ENCODE data around the gene PACSIN2. TPM values are rescaled to one million over a fixed set of nuclear protein-coding genes. Genes with fewer than 3 reads are reported as not detected.
A peak's percentile ranks its signal among the peaks of the same experiment; 100 is the strongest.
"Not testable (repeated sequence)": the region's sequence is repeated elsewhere in the genome, so short reads cannot be mapped to it uniquely, and the experiment has no call there.

The PACSIN2 gene
- polyA plus RNA-seq, 4 donors: 37.4 to 68.4 (median 63.4) TPM

DNA sequence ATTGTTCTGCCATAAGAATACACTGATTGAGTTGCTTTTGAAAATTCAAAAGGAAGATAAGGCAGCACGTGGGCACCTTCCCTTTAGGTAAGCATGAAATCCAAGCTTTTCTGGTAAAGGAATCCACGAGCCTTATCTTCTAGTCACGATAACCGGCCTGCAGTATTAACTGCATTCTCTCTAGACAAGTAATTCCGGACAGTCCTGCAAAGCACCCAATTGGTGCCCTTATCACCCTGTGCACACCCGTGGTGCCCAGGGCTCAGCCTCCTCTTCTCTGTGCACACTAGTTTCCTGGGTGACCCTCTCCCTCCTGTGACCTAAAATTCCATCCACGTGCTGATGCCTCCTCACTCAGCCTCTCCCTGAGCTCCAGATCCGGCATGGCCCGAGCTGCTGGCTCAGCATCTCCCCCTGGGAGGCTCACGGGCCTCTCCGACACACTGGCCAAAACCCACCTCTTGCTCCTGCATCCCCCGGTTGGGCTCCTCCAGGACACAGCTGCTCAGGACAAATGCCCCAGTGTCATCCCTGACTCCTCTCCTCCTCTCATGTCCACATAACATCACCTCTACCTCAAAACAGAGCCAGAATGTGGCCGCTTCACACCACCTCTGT lies 63.7 kb downstream of the PACSIN2 start:
- DNase-seq (ENCODE audit: low read depth in 4 of 4, low spot score in 3 of 4): no peak

DNA sequence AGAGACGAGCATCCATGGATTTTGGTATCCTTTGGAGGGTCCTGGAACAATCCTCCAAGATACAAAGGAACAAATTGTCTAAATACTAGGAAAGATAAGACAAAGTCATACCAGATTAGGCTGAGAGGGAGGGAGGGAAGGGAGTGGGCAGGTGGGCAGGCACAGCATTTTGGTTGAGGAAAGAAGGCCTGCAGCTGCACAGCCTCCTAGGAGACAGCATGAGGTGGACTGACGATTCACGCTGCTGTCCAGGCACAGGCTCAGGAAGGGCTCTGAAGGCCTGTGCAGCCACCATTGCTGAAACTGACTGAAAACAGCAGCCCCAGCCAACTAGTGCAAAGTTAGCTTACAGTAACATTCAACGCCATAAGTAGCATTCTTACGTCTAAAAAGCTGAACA lies 64.7 kb downstream of the PACSIN2 start:
- DNase-seq (ENCODE audit: low read depth in 4 of 4, low spot score in 3 of 4): no peak

DNA sequence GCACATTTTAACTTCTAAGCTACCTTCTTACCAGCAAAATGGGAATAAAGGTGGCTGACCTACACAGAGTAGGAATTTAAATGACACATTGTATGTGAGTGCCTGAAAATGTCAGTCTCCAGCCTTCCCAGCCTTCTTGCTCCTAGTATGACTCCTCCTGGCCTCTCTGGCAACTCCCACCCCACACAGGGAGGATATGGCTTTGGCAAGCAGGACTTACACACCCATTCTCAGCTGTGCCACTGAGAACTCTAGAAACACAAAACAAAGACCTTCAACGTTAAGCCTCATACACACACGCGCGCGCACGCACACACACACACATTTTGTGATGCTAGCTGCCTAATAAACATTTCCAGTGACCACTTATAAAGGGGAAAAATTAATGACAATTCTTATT lies 65.8 kb downstream of the PACSIN2 start:
- no peak for DNase-seq (ENCODE audit: low read depth in 4 of 4, low spot score in 3 of 4)

DNA sequence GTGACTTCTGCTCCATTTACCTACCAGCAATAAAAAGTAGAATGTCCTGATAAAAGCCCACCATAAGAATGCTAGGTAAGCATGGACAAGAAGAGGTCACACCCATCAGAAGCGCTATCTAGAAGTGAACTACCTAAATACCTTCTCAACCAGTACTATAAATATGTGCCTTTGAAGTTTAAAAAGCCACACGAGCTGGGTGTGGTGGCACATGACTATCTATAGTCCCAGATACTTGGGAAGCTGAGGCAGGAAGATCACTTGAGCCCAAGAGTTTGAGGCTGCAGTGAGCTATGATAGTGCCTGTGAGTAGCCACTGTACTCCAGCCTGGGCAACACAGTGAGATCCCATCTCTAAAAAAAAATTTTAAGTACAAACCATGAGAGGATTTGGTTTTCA lies 66.7 kb downstream of the PACSIN2 start:
- no peak for DNase-seq (ENCODE audit: low read depth in 4 of 4, low spot score in 3 of 4)

DNA sequence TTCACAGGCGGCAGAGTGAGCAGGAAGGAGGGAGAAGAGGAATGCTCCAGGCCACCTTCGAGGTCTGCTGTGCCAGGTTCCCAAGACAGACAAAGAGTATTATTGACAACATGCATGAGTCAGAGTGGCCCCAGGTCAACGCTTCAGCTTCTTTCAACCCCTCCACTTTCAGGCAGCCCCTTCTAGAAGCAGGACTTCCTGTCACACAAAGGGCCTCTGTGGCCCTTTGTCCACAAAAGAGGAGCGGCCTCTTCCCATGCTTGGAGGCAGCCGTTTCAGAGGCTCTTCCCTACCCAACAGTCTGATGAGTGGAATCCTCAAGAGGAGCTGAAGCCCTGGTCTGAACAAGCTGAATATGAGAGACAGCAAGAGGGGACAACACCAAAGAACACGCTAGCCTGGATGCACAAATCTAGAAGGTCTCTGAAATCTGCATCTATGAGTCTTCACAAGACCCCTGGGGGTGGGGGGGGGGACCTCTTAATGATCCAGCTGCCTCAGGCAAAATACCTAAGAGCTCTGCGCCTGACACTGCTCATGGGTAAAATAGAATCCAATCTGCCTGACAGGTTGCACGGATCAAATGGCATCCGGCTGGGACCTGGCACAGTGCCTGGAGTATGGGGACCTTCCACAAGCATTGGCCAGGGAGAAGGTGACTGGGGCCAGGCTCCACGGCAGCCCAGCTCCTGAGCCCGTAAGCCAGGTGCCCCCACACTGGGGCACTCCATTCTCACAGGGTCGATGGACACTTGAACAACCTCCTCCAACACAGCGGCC lies 67.5 kb downstream of the PACSIN2 start:
- DNase-seq (ENCODE audit: low read depth in 4 of 4, low spot score in 3 of 4): no peak

DNA sequence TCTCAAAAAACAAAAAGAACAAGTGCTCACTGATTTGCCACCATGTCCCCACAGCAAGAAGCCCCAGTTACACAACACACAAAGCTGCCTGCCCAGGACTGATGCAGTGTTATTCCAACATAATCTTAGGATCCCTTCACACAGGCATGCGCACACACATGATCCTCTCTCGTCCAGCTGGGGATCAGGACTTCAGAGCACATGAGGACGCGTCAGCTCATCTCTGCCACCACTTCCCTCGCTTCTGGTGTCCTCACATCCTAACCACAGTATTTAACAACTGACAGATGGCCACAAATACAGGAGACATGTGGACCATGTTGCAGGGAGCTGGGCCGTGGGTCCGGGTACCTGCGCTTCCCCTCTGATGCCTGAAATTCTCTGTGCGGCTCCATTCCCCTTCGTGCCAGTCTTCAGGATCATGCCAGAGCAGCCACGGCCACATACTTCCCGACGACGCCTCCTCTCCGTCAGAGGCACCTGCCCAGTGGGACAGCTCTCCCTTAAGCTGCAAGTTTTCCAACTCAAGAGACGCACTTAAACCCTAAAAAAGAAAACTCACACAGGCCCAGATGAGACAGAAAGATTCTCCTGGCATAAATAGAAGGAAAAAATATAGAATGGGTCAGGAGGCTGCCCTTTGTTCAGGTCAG lies 68.3 kb downstream of the PACSIN2 start:
- DNase-seq (ENCODE audit: low read depth in 4 of 4, low spot score in 3 of 4): no peak

DNA sequence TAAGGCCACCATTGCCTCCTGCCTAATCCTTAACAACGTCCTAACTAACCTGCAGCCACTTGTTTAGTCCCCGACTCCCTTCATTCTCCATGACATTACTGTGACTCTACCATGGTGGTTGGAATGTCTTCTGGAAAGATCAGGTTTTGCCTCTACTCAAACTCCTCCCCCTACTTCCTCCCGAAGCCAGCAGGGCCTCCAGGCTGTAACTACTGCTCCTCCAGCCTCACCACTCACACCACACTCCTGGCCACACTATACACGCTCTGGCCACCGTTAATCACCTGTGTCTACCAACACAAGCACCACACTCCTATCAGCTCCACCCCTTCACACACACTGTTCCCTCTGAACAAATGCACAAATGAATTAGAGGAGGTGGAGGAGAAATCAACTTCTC lies 69.2 kb downstream of the PACSIN2 start:
- DNase-seq (ENCODE audit: low read depth in 4 of 4, low spot score in 3 of 4): no peak

DNA sequence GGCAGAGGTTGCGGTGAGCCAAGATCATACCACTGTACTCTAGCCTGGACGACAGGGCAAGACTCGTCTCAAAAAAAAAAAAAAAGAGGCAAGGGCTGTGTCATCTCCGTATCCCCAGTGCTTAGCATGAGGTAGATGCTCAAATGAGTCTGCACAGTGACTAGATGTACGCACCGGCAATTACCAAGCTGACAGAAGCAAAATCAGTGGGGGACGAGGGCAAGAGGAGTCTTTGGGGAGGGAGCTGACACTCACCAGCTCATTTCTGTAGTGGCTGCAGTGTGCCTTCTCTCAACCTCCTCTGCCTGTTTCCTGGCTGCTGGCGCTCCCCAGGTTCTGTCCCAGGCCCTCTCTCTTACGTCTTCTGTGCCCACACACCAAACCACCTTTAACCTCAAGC lies 69.9 kb downstream of the PACSIN2 start:
- DNase-seq (ENCODE audit: low read depth in 4 of 4, low spot score in 3 of 4): no peak

DNA sequence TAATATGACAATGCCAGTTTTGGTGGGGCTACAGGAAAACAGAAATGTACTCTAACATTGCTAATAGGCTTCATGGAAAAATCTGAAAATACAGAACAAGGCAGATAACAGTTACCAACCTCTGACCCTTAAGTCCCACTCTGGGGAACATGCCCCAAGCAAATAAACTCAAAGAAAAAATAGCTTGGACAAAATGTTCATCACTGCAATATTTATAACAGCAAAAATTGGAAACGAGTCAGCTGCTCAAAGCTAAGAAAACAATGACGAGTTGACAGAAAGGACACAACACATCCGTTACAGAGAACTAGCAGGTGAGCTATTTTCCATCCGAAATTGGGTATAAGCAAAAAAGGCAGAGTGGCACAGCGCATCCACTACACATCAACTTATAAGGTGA lies 70.5 kb downstream of the PACSIN2 start:
- no peak for DNase-seq (ENCODE audit: low read depth in 4 of 4, low spot score in 3 of 4)

DNA sequence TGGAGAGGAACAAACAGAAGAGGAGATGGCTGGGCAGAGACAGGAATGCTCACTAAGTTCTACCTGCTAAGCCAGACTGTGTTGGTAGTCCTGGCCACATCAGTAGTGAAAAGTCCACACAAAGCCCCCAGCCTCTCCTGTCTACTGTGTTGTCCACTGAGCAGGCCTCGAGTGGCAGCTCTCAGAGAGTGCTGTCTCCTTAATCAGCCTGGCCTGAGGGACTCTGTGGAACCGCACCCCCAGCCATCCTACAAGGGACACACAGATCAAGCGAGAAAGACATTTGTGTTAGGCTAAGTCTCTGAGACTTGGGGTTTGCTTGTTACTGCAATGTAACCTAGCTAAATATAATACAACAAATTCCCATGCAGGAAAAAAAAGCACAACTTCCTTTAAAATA lies 71.0 kb downstream of the PACSIN2 start:
- DNase-seq (ENCODE audit: low read depth in 4 of 4, low spot score in 3 of 4): no peak

DNA sequence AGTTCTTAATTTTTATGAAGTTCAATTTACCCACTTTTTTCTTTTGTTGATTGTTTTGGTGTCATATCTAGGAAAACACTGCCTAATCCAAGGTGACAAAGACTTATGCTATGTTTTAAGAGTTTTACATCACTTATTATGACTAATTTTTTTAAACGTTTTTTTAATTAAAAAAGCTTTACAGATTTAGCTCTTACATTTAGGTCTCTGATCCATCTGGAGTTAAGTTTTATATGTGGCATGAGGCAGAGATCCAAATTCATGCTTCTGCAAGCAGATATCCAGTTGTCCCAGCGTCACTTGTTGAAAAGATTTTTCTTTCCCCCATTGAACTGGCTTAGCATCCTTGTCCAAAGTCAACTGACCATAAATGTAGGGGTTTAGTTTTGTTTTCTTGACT lies 72.6 kb downstream of the PACSIN2 start:
- no peak for DNase-seq (ENCODE audit: low read depth in 4 of 4, low spot score in 3 of 4)

DNA sequence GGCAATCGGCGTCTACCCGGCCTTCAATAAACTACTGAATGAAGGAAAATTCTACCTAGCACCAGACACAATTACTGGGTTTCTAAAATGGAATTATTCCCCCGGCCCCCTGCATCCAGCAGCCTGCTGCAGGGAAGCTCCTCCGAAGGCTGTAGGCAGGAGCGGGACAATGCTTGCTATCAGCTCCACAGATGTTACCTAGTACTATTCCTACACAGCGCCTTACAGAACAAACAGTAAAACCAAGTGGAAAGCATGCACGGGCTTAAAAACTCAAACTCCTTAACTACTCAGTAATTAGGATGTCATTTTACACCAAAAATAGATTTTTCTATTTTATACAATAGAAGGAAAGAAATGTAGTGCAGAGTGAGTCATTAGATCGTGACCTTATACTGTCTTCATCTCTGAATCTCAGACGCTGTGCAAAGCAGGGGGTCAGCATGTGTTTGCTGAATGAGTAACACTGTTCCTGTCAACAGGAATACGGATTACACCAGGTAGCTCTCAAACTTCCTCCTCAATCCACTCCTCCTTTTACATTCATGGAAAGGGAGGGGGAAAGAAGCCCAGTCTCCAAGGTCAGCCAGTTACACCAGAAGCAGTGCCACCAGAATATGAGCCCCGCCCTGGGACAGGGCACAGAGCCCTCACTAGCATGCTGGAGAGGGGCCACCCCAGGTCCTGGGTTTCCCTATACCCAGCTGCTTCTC lies 74.9 kb downstream of the PACSIN2 start:
- DNase-seq (ENCODE audit: low read depth in 4 of 4, low spot score in 3 of 4): no peak

DNA sequence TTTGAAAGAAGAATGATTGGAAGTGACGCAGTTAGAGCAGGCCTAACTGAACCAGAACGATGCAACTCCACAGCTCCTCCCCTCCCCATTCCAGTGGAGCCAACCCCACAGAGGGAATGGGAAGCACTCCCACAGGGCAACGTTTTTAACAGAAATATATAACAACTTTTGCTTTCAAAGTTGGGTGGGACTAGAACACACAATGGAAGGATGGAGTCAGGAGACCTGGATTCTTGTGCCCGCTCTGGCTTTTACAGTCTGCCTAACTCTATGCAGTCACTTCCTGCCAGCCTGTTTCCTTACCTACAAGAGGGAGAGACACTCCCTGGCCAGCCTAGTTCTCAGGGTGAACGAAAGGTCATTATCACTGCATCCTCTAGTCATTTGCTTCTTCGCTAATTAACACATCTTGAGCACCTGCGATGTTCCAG lies 75.5 kb downstream of the PACSIN2 start:
- no peak for DNase-seq (ENCODE audit: low read depth in 4 of 4, low spot score in 3 of 4)

DNA sequence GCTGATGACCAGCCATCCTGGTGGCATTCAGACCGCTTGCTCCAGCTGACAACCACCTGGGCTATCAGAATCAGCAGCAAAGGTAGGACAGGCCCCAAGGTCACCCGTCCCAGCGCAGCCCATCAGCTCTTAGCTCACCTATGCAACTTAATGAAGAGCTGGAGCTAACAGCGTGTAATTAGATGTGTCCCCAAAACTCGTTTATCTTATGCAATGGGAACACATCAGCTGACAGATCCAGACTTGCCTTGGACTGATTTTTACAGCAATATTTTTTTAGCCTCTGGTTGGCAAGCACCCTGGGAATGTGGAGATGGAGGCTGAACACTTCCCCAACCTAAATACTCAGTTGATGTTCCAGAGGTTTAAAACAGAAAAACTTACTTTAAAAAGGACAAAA lies 76.0 kb downstream of the PACSIN2 start:
- DNase-seq (ENCODE audit: low read depth in 4 of 4, low spot score in 3 of 4): no peak

DNA sequence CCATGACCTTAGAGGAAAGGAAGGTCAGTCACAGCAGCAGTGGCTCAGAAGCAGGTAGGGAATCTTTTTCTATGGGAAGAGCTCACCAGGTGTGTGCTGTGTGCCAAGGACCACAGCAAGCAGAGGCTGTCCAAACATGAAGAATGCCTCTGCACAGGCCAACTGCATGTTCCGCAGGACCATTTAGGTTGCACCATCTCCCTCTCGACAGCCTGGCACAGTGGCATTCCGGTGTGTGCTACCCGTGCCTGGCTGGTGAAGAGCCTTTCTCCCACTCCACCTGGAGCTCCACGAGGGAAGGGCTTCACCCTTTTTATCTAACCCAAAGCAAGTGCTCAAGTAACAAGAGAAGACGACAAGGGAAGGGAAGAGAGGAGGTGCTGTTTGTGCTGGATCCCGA lies 76.5 kb downstream of the PACSIN2 start:
- DNase-seq (ENCODE audit: low read depth in 4 of 4, low spot score in 3 of 4): no peak

DNA sequence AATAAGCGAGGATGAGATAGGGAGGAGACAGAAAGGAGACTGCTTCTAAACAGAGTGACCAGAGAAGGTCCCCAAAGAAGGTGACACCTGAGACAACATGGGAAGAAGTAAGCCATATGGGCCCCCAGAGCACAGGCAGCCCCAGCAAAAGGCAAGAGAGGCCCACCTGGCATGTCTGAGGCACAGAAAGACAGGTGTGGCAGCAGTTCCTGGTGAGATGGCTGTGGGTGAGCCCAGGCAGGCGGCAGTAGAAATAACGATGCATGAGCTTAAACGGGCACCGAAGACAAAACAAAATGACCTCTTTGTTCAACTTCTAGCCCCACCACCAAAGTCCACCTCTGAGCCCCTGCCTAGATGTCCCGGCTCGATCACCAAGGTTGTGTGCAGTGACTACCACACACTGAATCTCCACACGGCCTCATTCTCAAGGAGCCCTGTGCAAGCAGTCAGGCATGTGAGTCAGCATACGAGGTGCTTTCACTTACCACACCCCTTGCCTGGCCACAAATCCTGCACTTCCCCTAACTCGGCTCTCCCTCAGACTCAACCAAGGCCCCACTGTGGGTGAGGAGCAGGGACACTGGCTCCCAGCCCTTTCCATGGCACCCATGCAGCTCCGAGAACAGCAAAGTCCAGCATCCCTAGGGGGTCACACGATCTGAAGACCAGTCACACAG lies 77.6 kb downstream of the PACSIN2 start:
- no peak for DNase-seq (ENCODE audit: low read depth in 4 of 4, low spot score in 3 of 4)

DNA sequence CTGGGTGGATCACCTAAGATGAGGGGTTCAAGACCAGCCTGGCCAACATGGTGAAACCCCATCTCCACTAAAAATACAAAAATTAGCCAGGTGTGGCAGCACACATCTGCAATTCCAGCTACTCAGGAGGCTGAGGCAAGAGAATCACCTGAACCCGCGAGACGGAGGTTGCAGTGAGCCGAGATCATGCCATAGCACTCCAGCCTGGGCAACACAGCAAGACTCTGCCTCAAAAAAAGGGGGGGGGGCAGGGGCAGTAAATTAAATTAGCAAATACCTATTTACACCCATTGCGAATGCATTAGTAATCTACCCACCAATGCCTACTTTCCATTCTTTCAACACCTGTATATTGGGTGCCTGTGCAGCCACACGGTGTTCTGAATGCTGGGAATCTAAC lies 78.3 kb downstream of the PACSIN2 start:
- DNase-seq (ENCODE audit: low read depth in 4 of 4, low spot score in 3 of 4): not testable (repeated sequence)

DNA sequence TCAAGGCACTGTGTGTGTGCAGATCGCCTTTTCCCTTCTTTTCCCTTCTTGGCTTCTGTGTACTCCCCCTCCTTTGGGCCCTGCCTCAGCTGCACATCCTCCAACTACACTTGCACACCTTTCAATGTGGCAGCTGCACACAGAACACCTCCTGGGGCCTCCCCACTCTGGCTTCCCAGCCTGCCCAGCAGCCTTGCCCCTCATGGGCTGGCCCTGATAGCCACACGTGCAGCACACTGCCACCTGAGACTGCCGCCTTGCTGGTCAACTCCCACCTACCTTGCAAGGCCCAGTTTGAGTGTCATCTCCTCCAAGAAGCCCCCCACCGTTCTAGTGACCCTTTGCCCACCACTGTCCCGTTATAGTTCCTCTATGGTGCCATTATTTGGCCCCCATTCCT lies 80.6 kb downstream of the PACSIN2 start:
- DNase-seq (ENCODE audit: low read depth in 4 of 4, low spot score in 3 of 4): no peak

DNA sequence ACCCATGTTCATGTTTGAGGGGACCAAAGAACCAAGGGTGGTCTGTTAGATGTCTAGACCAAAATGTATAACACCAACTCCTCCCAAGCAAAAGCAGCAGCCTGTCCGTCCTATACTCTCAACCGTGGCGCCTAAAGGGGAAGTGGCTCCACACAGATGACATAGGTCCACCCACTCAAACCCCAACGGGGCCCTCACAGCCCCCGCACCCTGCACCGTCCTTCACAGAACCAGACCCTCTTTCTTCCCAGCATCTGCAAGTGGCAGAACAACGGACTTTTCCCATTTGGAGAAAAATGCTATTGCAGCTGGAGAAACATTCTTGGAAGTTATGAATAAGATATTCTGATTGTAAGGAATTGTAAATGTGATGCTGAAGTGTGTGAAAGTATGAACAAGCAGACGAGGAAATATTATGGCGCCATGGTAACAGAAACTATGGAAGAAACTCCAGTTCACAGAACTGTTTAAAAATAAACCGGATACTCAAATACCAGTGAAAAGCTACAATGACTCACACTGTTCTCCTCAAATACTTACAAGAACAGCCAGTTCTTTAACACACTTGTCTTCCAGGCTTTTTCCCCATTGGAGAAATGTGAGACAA lies 81.4 kb downstream of the PACSIN2 start:
- DNase-seq (ENCODE audit: low read depth in 4 of 4, low spot score in 3 of 4): peak in 1 of 4 donors; percentile 24

DNA sequence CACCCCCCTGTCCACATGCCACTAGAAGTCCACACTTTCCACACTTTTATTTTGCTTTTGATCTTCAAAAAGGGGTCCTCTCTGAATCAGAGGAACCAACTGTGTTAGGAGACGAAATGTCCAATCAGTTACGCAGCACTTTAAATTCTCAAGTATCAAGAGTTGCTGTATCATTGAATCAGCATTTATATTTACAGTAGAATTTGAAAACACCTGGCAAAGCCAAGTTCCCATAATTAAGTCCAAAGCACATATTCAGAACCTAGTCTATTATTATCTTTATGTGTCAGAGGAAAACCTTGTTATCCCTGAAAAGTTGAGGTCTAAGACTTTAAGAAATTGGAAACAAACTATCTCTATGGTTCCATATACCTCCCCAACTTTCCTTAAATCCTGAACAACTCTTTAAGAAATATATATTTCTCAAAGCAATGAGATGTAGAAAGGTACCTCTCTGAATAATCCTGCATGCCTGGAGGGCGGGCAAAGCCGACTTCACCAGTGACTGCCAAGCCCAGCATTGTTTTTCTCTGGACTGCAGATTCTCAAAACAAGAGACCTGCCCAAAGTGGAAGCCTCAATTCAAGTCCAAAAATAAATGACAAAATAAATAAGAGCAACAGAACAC lies 82.0 kb downstream of the PACSIN2 start:
- no peak for DNase-seq (ENCODE audit: low read depth in 4 of 4, low spot score in 3 of 4)

Data from left renal pelvis (tissue), 4 donors.